ENCODE measurements around the gene SLC7A9.
"Not testable (repeated sequence)": the region's sequence is repeated elsewhere in the genome, so short reads cannot be mapped to it uniquely, and the experiment has no call there.

The SLC7A9 gene

GRCh38 chr19:32863841-32864240, 5.7 kb downstream of the SLC7A9 start:
- DNase-seq (ENCODE audit: low read depth) = no peak

- no peak for DNase-seq (ENCODE audit: low read depth)
Measured at GRCh38 chr19:32863301-32863700, 6.3 kb downstream of the SLC7A9 start.

GRCh38 chr19:32862741-32863140, 6.8 kb downstream of the SLC7A9 start:
- no peak for DNase-seq (ENCODE audit: low read depth)

GRCh38 chr19:32862173-32862572, 7.4 kb downstream of the SLC7A9 start:
- no peak for DNase-seq (ENCODE audit: low read depth)

GRCh38 chr19:32861596-32861995, 8.0 kb downstream of the SLC7A9 start:
- DNase-seq (ENCODE audit: low read depth) = no peak

- no peak for DNase-seq (ENCODE audit: low read depth)
Measured at GRCh38 chr19:32859591-32859990, 10.0 kb downstream of the SLC7A9 start.

GRCh38 chr19:32858559-32858958, 11.0 kb downstream of the SLC7A9 start:
- DNase-seq (ENCODE audit: low read depth) = no peak

GRCh38 chr19:32858155-32858554, 11.4 kb downstream of the SLC7A9 start:
- DNase-seq (ENCODE audit: low read depth) = no peak

GRCh38 chr19:32857584-32857983, 12.0 kb downstream of the SLC7A9 start:
- no peak for DNase-seq (ENCODE audit: low read depth)

GRCh38 chr19:32856818-32857217, 12.7 kb downstream of the SLC7A9 start:
- DNase-seq (ENCODE audit: low read depth) = not testable (repeated sequence)

- DNase-seq (ENCODE audit: low read depth) = no peak
Measured at GRCh38 chr19:32852216-32852615, 17.4 kb downstream of the SLC7A9 start.

GRCh38 chr19:32848035-32848434, 21.5 kb downstream of the SLC7A9 start:
- not testable (repeated sequence) for DNase-seq (ENCODE audit: low read depth)

GRCh38 chr19:32843716-32844245, 25.8 kb downstream of the SLC7A9 start:
- no peak for DNase-seq (ENCODE audit: low read depth)

GRCh38 chr19:32842061-32842460, 27.5 kb downstream of the SLC7A9 start:
- DNase-seq (ENCODE audit: low read depth) = no peak

- DNase-seq (ENCODE audit: low read depth) = no peak
Measured at GRCh38 chr19:32837531-32837930, 32.0 kb downstream of the SLC7A9 start.

- DNase-seq (ENCODE audit: low read depth) = not testable (repeated sequence)
Measured at GRCh38 chr19:32833388-32833787, 36.2 kb downstream of the SLC7A9 start.

GRCh38 chr19:32832825-32833224, 36.7 kb downstream of the SLC7A9 start:
- DNase-seq (ENCODE audit: low read depth) = not testable (repeated sequence)

- DNase-seq (ENCODE audit: low read depth) = not testable (repeated sequence)
Measured at GRCh38 chr19:32832094-32832493, 37.5 kb downstream of the SLC7A9 start.

GRCh38 chr19:32831611-32832010, 38.0 kb downstream of the SLC7A9 start:
- no peak for DNase-seq (ENCODE audit: low read depth)

- DNase-seq (ENCODE audit: low read depth) = no peak
Measured at GRCh38 chr19:32830231-32831014, 39.1 kb downstream of the SLC7A9 start.

GRCh38 chr19:32829345-32829896, 40.1 kb downstream of the SLC7A9 start:
- DNase-seq (ENCODE audit: low read depth) = no peak

- DNase-seq (ENCODE audit: low read depth) = no peak
Measured at GRCh38 chr19:32828643-32829344, 40.8 kb downstream of the SLC7A9 start.

- no peak for DNase-seq (ENCODE audit: low read depth)
Measured at GRCh38 chr19:32828139-32828538, 41.4 kb downstream of the SLC7A9 start.
